Measurements from ENCODE around the gene ZNF747. TPM values are rescaled to one million over a fixed set of nuclear protein-coding genes. Genes with fewer than 3 reads are reported as not detected.
A peak's percentile ranks its signal among the peaks of the same experiment; 100 is the strongest.

Gene ZNF747
- total RNA-seq, 4 donors from 2014 or later: 16.0 to 25.7 (median 16.8) TPM

GRCh38 chr16:30521873-30522641 lies 12.6 kb downstream of the ZNF747 start:
- no peak overlapping the region for H3K4me3 ChIP-seq
- peaks cover 4 to 28% (median 8%) of the 10 kb centered on the region in 4 donors for H3K4me1 ChIP-seq
- TF ChIP-seq POLR2A (IDR thresholded peaks at IDR 0.05) (no peak), CTCF (IDR thresholded peaks at IDR 0.05) (peak in 1 of 5 experiments; percentile 28), EP300 (IDR thresholded peaks at IDR 0.05; ENCODE audit: low read depth) (no peak), POLR2AphosphoS5 (IDR thresholded peaks at IDR 0.05) (peak in 1 of 3 donors; percentile 17)
- intact Hi-C loops (cut with DNase I; ENCODE audit: low total_unique reads): loop anchor here (10.0 kb wide), 1 partner anchor 77 kb away; the partner anchor contains the start of gene SEPHS2
- H3K36me3 ChIP-seq: no peaks in the 10 kb centered on the region
- 38 to 49% methylated on average over 6 to 11 of the region's 11 CpGs for WGBS, 2 donors (ENCODE audit: low coverage in 1 of 2)
- in situ Hi-C loops (cut with MboI; ENCODE audit: low pct_ligation_motif_present in 1 of 4, low pct_unique_long_range_greater_than_20kb in 1 of 4, low sequenced_read_pairs in 3 of 4): loop anchor here in 2 of 4 donors (10.0 kb wide), 2 partner anchors 77 to 87 kb away; partner anchors contain the start of genes DCTPP1 (in 1 of the 2) and SEPHS2 (in 1 of the 2)
- no peaks in the 10 kb centered on the region for H3K9me3 ChIP-seq
- DNase-seq: peak; percentile 40
- H3K27ac ChIP-seq: peak overlapping the region; percentile 7 to 23 (median 18)
- no peaks in the 10 kb centered on the region for H3K27me3 ChIP-seq

- Histone ChIP-seq H3K27ac (no peak overlapping the region), H3K36me3 (no peaks in the 10 kb centered on the region), H3K9me3 (no peaks in the 10 kb centered on the region), H3K4me1 (peaks cover 4 to 28% (median 8%) of the 10 kb centered on the region in 4 donors), H3K4me3 (no peak overlapping the region), H3K27me3 (no peaks in the 10 kb centered on the region)
- intact Hi-C loops (cut with DNase I; ENCODE audit: low total_unique reads) (loop anchor here (10.0 kb wide), 1 partner anchor 77 kb away; the partner anchor contains the start of gene SEPHS2), in situ Hi-C loops (cut with MboI; ENCODE audit: low pct_ligation_motif_present in 1 of 4, low pct_unique_long_range_greater_than_20kb in 1 of 4, low sequenced_read_pairs in 3 of 4) (loop anchor here in 2 of 4 donors (10.0 kb wide), 2 partner anchors 77 to 87 kb away; partner anchors contain the start of genes DCTPP1 (in 1 of the 2) and SEPHS2 (in 1 of the 2))
- no peak for TF ChIP-seq POLR2A (IDR thresholded peaks at IDR 0.05)
- no peak for TF ChIP-seq CTCF (IDR thresholded peaks at IDR 0.05)
- no peak for TF ChIP-seq POLR2AphosphoS5 (IDR thresholded peaks at IDR 0.05)
- no peak for TF ChIP-seq EP300 (IDR thresholded peaks at IDR 0.05; ENCODE audit: low read depth)
- 90% methylated on average over 7 of the region's 7 CpGs; no CpG with 5 or more reads in 1 of the 2 donors for WGBS, 2 donors (ENCODE audit: low coverage in 1 of 2)
- DNase-seq: no peak
These were observed 13.2 kb downstream of the ZNF747 start for GRCh38 chr16:30521476-30521872.

- peaks cover 0 to 19% (median 3%) of the 10 kb centered on the region in 4 donors for H3K4me1 ChIP-seq
- H3K9me3 ChIP-seq: no peaks in the 10 kb centered on the region
- in situ Hi-C loops (cut with MboI; ENCODE audit: low pct_ligation_motif_present in 1 of 4, low pct_unique_long_range_greater_than_20kb in 1 of 4, low sequenced_read_pairs in 3 of 4): loop anchor here in 2 of 4 donors (10.0 kb wide), 2 partner anchors 75 to 85 kb away; partner anchors contain the start of genes DCTPP1 (in 1 of the 2) and SEPHS2 (in 1 of the 2)
- WGBS, 2 donors (ENCODE audit: low coverage in 1 of 2): 91 to 100% methylated on average over 2 to 20 of the region's 20 CpGs
- no peak overlapping the region for H3K27ac ChIP-seq
- no peak overlapping the region for H3K4me3 ChIP-seq
- H3K27me3 ChIP-seq: no peaks in the 10 kb centered on the region
- DNase-seq: no peak
- intact Hi-C loops (cut with DNase I; ENCODE audit: low total_unique reads): loop anchor here (10.0 kb wide), 1 partner anchor 75 kb away; the partner anchor contains the start of gene SEPHS2
- TF ChIP-seq EP300 (IDR thresholded peaks at IDR 0.05; ENCODE audit: low read depth) (no peak), CTCF (IDR thresholded peaks at IDR 0.05) (no peak), POLR2A (IDR thresholded peaks at IDR 0.05) (no peak), POLR2AphosphoS5 (IDR thresholded peaks at IDR 0.05) (no peak)
- H3K36me3 ChIP-seq: no peaks in the 10 kb centered on the region
These were observed 15.3 kb downstream of the ZNF747 start for GRCh38 chr16:30519120-30520049.

Measured in transverse colon (tissue), 4 donors.